Peyer's patch (tissue), 4 donors: ENCODE results near the gene CEP97. TPM values are rescaled to one million over a fixed set of nuclear protein-coding genes. Genes with fewer than 3 reads are reported as not detected.

Experiments
- DNase-seq, 3 donors: peaks; one replicate each; pipeline ENCODE4 v3.0.0-alpha.2; 2017 to 2019
- H3K27ac ChIP-seq, 4 donors: fragments of 200-600 bp; sonication (generic); one replicate each; pipeline ENCODE4 v1.5.1; 2016 to 2019
- H3K27me3 ChIP-seq, 2 donors: fragments of 200-600 bp; sonication (generic); one replicate each; pipeline ENCODE4 v1.5.1; 2019
- H3K36me3 ChIP-seq, 3 donors: fragments of 200-600 bp; sonication (generic); one replicate each; pipeline ENCODE4 v1.5.1; 2016 to 2019
- H3K4me1 ChIP-seq, 4 donors: fragments of 200-600 bp; sonication (generic); one replicate each; pipeline ENCODE4 v1.5.1; 2016 to 2019
- H3K4me3 ChIP-seq, 4 donors: fragments of 200-600 bp; sonication (generic); 1 replicate in 3 of 4; 2 replicates in 1 of 4; pipeline ENCODE4 v1.5.1; 2016 to 2019; ENCODE audit warnings: mild to moderate bottlenecking in 1 of 4
- H3K9me3 ChIP-seq, 4 donors: fragments of 200-600 bp; sonication (generic); one replicate each; pipeline ENCODE4 v1.5.1; 2016 to 2019; ENCODE audit warnings: mild to moderate bottlenecking in 1 of 4
- POLR2A ChIP-seq, 2 donors: fragments of 450-650 bp; IDR thresholded peaks; one replicate each; pipeline ENCODE4 v1.5.1; 2017; ENCODE audit warnings: antibody characterized with exemption in 2 of 2, mild to moderate bottlenecking in 2 of 2, moderate library complexity in 2 of 2
- total RNA-seq, 4 donors: library from RNA; depleted of rRNA; stranded (reverse); fragments of >200 nt; gene quantifications; one replicate each; pipeline ENCODE4 v1.1.0, GENCODE V29; 2016
- TF ChIP-seq, protein P1 (sequence below), 6 experiments: fragments of 450-650 bp in 4 of 6; fragments of 200-600 bp in 2 of 6; sonication (generic) in 1 of 6; IDR thresholded peaks; one replicate each; pipeline ENCODE4 v1.5.1; 2017 to 2019; ENCODE audit warnings: antibody characterized with exemption in 6 of 6, mild to moderate bottlenecking in 3 of 6, moderate library complexity in 1 of 6

Gene CEP97
- total RNA-seq, 4 donors from 2014 or later = 3.3 to 18.2 (median 4.7) TPM

DNA sequence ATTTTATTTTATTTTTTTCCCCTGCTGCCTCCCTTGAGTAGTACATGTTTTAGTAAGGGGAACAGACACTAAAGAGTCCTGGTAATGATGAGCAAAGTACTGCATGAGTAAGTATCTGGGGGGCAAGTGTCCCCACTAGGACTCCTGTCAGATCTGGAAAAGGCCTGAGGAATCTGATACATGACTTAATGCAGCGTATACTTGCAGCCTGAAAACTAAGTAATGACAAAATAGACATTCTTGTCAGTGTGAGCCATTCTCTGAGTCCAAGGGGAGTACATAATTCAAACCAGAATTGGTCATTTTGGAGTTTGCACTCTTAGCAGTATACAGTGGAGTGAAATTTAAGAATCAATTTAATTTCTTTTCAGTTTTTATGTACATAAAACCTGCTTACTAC lies 82.1 kb downstream of the CEP97 start:
- H3K27me3 ChIP-seq = no peaks in the 10 kb centered on the region
- peaks cover 0 to 4% (median 0%) of the 10 kb centered on the region in 3 donors for H3K36me3 ChIP-seq
- H3K4me3 ChIP-seq = no peak overlapping the region
- no peak for TF ChIP-seq POLR2A (IDR thresholded peaks at IDR 0.05)
- TF ChIP-seq, protein P1, sequence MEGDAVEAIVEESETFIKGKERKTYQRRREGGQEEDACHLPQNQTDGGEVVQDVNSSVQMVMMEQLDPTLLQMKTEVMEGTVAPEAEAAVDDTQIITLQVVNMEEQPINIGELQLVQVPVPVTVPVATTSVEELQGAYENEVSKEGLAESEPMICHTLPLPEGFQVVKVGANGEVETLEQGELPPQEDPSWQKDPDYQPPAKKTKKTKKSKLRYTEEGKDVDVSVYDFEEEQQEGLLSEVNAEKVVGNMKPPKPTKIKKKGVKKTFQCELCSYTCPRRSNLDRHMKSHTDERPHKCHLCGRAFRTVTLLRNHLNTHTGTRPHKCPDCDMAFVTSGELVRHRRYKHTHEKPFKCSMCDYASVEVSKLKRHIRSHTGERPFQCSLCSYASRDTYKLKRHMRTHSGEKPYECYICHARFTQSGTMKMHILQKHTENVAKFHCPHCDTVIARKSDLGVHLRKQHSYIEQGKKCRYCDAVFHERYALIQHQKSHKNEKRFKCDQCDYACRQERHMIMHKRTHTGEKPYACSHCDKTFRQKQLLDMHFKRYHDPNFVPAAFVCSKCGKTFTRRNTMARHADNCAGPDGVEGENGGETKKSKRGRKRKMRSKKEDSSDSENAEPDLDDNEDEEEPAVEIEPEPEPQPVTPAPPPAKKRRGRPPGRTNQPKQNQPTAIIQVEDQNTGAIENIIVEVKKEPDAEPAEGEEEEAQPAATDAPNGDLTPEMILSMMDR (IDR thresholded peaks at IDR 0.05) = no peak
- no peak for DNase-seq
- H3K4me1 ChIP-seq = peaks cover 0 to 7% (median 0%) of the 10 kb centered on the region in 4 donors
- H3K27ac ChIP-seq = no peak overlapping the region
- no peaks in the 10 kb centered on the region for H3K9me3 ChIP-seq

DNA sequence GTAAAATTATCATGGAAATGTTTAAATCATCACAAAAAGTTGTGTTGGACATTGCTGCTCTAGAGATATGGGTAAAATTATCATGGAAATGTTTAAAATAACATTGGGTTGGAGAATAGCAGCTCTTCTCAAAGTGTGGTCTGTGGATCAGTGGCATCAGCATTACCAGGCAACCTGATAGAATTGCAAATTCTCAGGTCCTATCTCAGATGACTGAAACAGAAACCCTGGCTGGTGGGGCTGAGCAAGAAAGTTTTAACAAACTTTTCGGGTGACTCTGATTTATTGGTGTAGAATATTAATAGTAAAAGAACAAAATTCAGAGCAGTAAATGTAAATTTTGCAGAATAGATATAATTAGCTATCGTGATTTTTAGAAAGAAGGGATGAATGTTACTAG lies 83.5 kb downstream of the CEP97 start:
- TF ChIP-seq POLR2A (IDR thresholded peaks at IDR 0.05) = no peak
- TF ChIP-seq, protein P1 (IDR thresholded peaks at IDR 0.05) = no peak
- H3K36me3 ChIP-seq = no peaks in the 10 kb centered on the region
- no peak overlapping the region for H3K4me3 ChIP-seq
- no peak overlapping the region for H3K27ac ChIP-seq
- H3K4me1 ChIP-seq = peaks cover 0 to 7% (median 0%) of the 10 kb centered on the region in 4 donors
- no peak for DNase-seq
- no peaks in the 10 kb centered on the region for H3K27me3 ChIP-seq
- H3K9me3 ChIP-seq = no peaks in the 10 kb centered on the region

DNA sequence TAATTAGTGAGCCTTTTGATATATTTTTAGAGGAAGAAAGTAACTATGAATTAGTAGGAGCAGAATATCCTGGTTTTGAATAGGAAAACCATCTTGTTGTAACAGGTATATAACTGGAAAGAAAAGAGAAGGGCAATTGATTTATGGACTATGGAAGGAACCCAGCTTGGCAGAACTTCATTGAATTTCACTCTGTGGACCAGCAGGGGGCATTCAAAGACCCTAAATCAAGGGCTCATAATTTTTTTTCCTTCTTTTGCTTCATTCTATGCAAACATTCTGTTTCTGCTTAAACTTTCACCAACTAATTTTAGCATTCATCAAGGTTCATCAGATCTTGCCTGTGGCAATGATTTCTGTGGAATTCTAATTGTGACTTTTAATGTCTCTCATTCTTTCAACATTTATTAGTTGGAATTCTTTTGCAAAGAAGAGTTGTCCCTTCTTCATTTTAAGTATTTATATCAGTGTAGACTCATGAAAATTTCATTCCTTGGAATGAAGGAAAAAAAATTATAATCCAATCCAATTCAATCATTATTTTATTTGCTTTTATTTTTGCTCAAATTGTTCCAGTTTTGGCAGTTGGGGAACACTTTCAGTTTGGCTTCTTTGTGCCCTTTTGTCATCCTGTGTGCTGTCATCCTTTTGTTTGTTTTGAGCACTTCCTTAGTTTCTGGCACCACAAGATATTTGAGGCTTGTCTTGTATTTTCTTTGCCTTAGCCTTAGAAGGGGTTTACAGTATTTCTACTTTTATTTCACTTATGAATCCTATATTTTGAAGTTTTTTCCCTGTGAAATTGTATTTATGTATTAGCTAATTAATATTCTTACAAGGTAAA lies 85.0 kb downstream of the CEP97 start:
- TF ChIP-seq, protein P1 (IDR thresholded peaks at IDR 0.05) = peak; percentile 32 to 84 (median 78)
- no peak for TF ChIP-seq POLR2A (IDR thresholded peaks at IDR 0.05)
- peaks cover 0 to 13% (median 0%) of the 10 kb centered on the region in 4 donors for H3K4me1 ChIP-seq
- no peak overlapping the region for H3K27ac ChIP-seq
- peak in 1 of 3 donors; percentile 61 for DNase-seq
- no peak overlapping the region for H3K4me3 ChIP-seq
- no peaks in the 10 kb centered on the region for H3K27me3 ChIP-seq
- H3K36me3 ChIP-seq = no peaks in the 10 kb centered on the region
- H3K9me3 ChIP-seq = no peaks in the 10 kb centered on the region

DNA sequence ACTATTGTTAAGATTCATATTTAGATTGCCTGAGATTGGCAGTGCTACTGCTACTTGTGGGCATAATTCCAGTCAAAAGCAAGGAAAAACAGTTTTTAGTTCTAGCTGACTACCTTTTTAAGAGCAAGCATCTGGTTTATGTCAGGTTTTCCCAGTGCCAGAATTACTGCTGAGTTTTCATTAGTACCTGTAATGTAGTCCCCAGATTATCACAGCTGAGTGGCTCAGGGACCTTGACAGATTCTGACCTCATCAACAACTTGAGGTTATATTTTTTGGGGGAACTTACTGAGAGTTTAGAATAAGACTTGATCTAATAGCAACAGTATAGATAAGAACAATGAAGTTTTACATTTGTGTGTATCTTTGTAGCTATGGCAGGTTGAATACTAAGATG lies 85.6 kb downstream of the CEP97 start:
- Histone ChIP-seq H3K4me1 (peaks cover 0 to 17% (median 0%) of the 10 kb centered on the region in 4 donors), H3K4me3 (no peak overlapping the region), H3K36me3 (no peaks in the 10 kb centered on the region), H3K9me3 (no peaks in the 10 kb centered on the region), H3K27ac (no peak overlapping the region), H3K27me3 (no peaks in the 10 kb centered on the region)
- no peak for DNase-seq
- TF ChIP-seq, protein P1 (IDR thresholded peaks at IDR 0.05) = no peak
- no peak for TF ChIP-seq POLR2A (IDR thresholded peaks at IDR 0.05)

DNA sequence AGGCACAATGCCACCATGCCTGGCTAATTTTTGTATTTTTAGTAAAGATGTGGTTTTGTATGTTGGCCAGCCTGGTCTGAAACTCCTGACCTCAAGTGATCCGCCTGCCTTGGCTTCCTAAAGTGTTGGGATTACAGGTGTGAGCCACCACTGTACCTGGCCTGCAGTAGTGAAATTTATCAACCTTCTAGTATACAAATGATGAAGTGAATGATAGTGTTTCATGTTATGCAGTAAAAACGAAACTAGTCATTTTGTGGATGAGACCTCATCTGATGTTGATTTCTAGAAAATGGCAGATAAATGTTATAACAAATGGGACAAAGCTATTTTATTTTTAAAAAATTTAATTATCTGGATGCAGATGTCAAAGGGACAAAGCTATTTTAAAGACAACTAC lies 87.5 kb downstream of the CEP97 start:
- Histone ChIP-seq H3K27me3 (no peaks in the 10 kb centered on the region), H3K36me3 (no peaks in the 10 kb centered on the region), H3K4me3 (no peak overlapping the region), H3K9me3 (no peaks in the 10 kb centered on the region), H3K4me1 (peaks cover 0 to 17% (median 0%) of the 10 kb centered on the region in 4 donors), H3K27ac (no peak overlapping the region)
- no peak for DNase-seq
- TF ChIP-seq, protein P1 (IDR thresholded peaks at IDR 0.05) = no peak
